IMR-90 (cell line): ENCODE measurements around the gene AGAP1. TPM values are rescaled to one million over a fixed set of nuclear protein-coding genes. Genes with fewer than 3 reads are reported as not detected.

Experiments
- ATAC-seq: fragments of 200-7000 bp; cut with Tn5 transposase; 2 replicates; pipeline ENCODE4 v1.9.1; 2020; ENCODE audit warnings: low read depth, mild to moderate bottlenecking, moderate library complexity
- BruUV-seq: library from RNA; stranded (reverse); fragments of 400-500 nt; replicated peaks from 2 replicates; lab custom pipeline; 2021; lab: Mats Ljungman, UMichigan
- CTCF ChIA-PET: fragments of 300-600 bp; formaldehyde crosslinking; extraction: SDS; loops from one replicate; lab custom pipeline; 2021; ENCODE audit warnings: antibody characterized with exemption; lab: Yijun Ruan, JAX
- POLR2A ChIA-PET: fragments of 300-600 bp; sonication (Branson Sonifier 250); formaldehyde crosslinking; loops from one replicate; lab custom pipeline; 2022; ENCODE audit warnings: antibody characterized with exemption; ENCODE audit not compliant: unreplicated experiment; lab: Charles Lee
- DNase-seq: peaks from one replicate; pipeline ENCODE4 v3.0.0; 2013
- H2AFZ ChIP-seq: replicated peaks from 2 replicates; pipeline ENCODE3; 2013; ENCODE audit warnings: low read length, mild to moderate bottlenecking; ENCODE audit not compliant: poor library complexity
- H2AK5ac ChIP-seq: 2 replicates; pipeline ENCODE4 v1.6.1; 2013; ENCODE audit warnings: low read depth, low read length, inconsistent platforms
- H2AK9ac ChIP-seq: replicated peaks from 2 replicates; pipeline ENCODE3; 2013; ENCODE audit warnings: mild to moderate bottlenecking, low read depth, low read length, moderate library complexity; ENCODE audit not compliant: poor library complexity
- H2BK120ac ChIP-seq: 2 replicates; pipeline ENCODE4 v1.6.1; 2013; ENCODE audit warnings: low read depth, low read length, inconsistent platforms
- H2BK15ac ChIP-seq: 3 replicates; pipeline ENCODE4 v1.6.1; 2013; ENCODE audit warnings: low read depth, low read length, inconsistent platforms
- H2BK20ac ChIP-seq: 2 replicates; pipeline ENCODE4 v1.6.1; 2013; ENCODE audit warnings: low read depth, mild to moderate bottlenecking, inconsistent platforms, low read length, moderate library complexity
- H2BK5ac ChIP-seq: 2 replicates; pipeline ENCODE4 v1.6.1; 2013; ENCODE audit warnings: mild to moderate bottlenecking, low read depth, low read length, inconsistent platforms; ENCODE audit not compliant: poor library complexity, severe bottlenecking
- H3K14ac ChIP-seq: replicated peaks from 2 replicates; pipeline ENCODE4 v1.6.1; 2013; ENCODE audit warnings: low read depth, low read length, inconsistent platforms
- H3K18ac ChIP-seq: 2 replicates; pipeline ENCODE4 v1.6.1; 2013; ENCODE audit warnings: low read depth, low read length, control low read depth
- H3K23ac ChIP-seq: 2 replicates; pipeline ENCODE4 v1.6.1; 2013; ENCODE audit warnings: low read depth, low read length, inconsistent platforms
- H3K27ac ChIP-seq: 2 replicates; pipeline ENCODE4 v1.5.1; 2013; ENCODE audit warnings: mild to moderate bottlenecking, control low read depth, low read length; ENCODE audit not compliant: insufficient read depth
- H3K27me3 ChIP-seq: 2 replicates; pipeline ENCODE4 v1.6.1; 2013; ENCODE audit warnings: low read length; ENCODE audit not compliant: control insufficient read depth, insufficient read depth
- H3K36me3 ChIP-seq: 2 replicates; pipeline ENCODE4 v1.6.1; 2013; ENCODE audit warnings: low read length, mixed read lengths; ENCODE audit not compliant: control insufficient read depth, insufficient read depth
- H3K4ac ChIP-seq: 2 replicates; pipeline ENCODE4 v1.6.1; 2013; ENCODE audit warnings: low read depth, low read length, inconsistent platforms
- H3K4me1 ChIP-seq: 2 replicates; pipeline ENCODE4 v1.6.1; 2013; ENCODE audit warnings: low read length, mixed read lengths; ENCODE audit not compliant: control insufficient read depth, insufficient read depth
- H3K4me2 ChIP-seq: 2 replicates; pipeline ENCODE4 v1.6.1; 2013; ENCODE audit warnings: low read depth, mild to moderate bottlenecking, control low read depth, low read length, moderate library complexity
- H3K4me3 ChIP-seq: 2 replicates; pipeline ENCODE4 v1.5.1; 2013; ENCODE audit warnings: low read depth, mild to moderate bottlenecking, control low read depth, low read length, moderate library complexity; ENCODE audit not compliant: insufficient read depth
- H3K56ac ChIP-seq: 2 replicates; pipeline ENCODE4 v1.6.1; 2013; ENCODE audit warnings: low read length, inconsistent platforms; ENCODE audit not compliant: insufficient read depth; ENCODE audit errors: extremely low read depth
- H3K79me1 ChIP-seq, 2 experiments: 2 replicates each; pipeline ENCODE4 v1.6.1; 2013; ENCODE audit warnings: low read length in 2 of 2, inconsistent platforms in 1 of 2, low read depth in 1 of 2
- H3K9ac ChIP-seq: 2 replicates; pipeline ENCODE4 v1.6.1; 2013; ENCODE audit warnings: low read depth, low read length, control low read depth
- H3K9me1 ChIP-seq: 2 replicates; pipeline ENCODE4 v1.6.1; 2013; ENCODE audit warnings: low read length, inconsistent platforms; ENCODE audit not compliant: insufficient read depth
- H3K9me3 ChIP-seq: 2 replicates; pipeline ENCODE4 v1.6.1; 2013; ENCODE audit warnings: low read length; ENCODE audit not compliant: control insufficient read depth, insufficient read depth
- H4K20me1 ChIP-seq: 2 replicates; pipeline ENCODE4 v1.6.1; 2013; ENCODE audit warnings: low read length, inconsistent platforms; ENCODE audit not compliant: insufficient read depth
- H4K5ac ChIP-seq: 2 replicates; pipeline ENCODE4 v1.6.1; 2013; ENCODE audit warnings: mild to moderate bottlenecking, low read depth, low read length, control low read depth
- H4K8ac ChIP-seq, 2 experiments: 2 replicates each; pipeline ENCODE4 v1.6.1; 2013; ENCODE audit warnings: low read depth in 2 of 2, low read length in 2 of 2, control low read depth in 1 of 2, inconsistent platforms in 1 of 2
- H4K91ac ChIP-seq: 2 replicates; pipeline ENCODE4 v1.6.1; 2013; ENCODE audit warnings: low read depth, low read length, inconsistent platforms; ENCODE audit not compliant: insufficient read depth
- BHLHE40 ChIP-seq: fragments of 150-350 bp; IDR thresholded peaks from 2 replicates; pipeline ENCODE4 v1.6.1; 2016; ENCODE audit warnings: mild to moderate bottlenecking, low read depth, low read length
- CEBPB ChIP-seq: IDR thresholded peaks from 2 replicates; pipeline ENCODE4 v1.6.1; 2012; ENCODE audit warnings: low read depth, low read length, improper control_type of control experiment
- CHD1 ChIP-seq: IDR thresholded peaks from 2 replicates; pipeline ENCODE4 v1.6.1; 2012; ENCODE audit warnings: low read depth, low read length, improper control_type of control experiment
- MAZ ChIP-seq: IDR thresholded peaks from 2 replicates; pipeline ENCODE4 v1.6.1; 2012; ENCODE audit warnings: low read depth, mild to moderate bottlenecking, low read length, improper control_type of control experiment, moderate library complexity, borderline replicate concordance
- MXI1 ChIP-seq: IDR thresholded peaks from 2 replicates; pipeline ENCODE4 v1.6.1; 2012; ENCODE audit warnings: low read depth, mild to moderate bottlenecking, low read length, moderate library complexity, borderline replicate concordance
- NFE2L2 ChIP-seq: fragments of 150-350 bp; IDR thresholded peaks from 2 replicates; pipeline ENCODE4 v1.6.1; 2016; ENCODE audit warnings: low read depth, mild to moderate bottlenecking, low read length
- POLR2A ChIP-seq: IDR thresholded peaks from 2 replicates; pipeline ENCODE4 v1.6.1; 2012; ENCODE audit warnings: mild to moderate bottlenecking, low read depth, low read length
- RCOR1 ChIP-seq: IDR thresholded peaks from 2 replicates; pipeline ENCODE4 v1.6.1; 2012; ENCODE audit warnings: mild to moderate bottlenecking, low read length, improper control_type of control experiment; ENCODE audit not compliant: insufficient replicate concordance
- RFX5 ChIP-seq: IDR thresholded peaks from 2 replicates; pipeline ENCODE4 v1.8.0; 2012; ENCODE audit warnings: low read depth, mild to moderate bottlenecking, low read length, moderate library complexity
- SMC3 ChIP-seq: fragments of 150-350 bp; IDR thresholded peaks from 2 replicates; pipeline ENCODE4 v1.6.1; 2016; ENCODE audit warnings: low read depth, mild to moderate bottlenecking, antibody characterized with exemption, low read length, moderate library complexity
- WGBS, 2 experiments: methylation state at CpG; one replicate each; pipeline versions ENCODE4 v1.1.5 to v1.1.7; 2013; ENCODE audit warnings: missing lambda C conversion rate in 2 of 2; ENCODE audit not compliant: insufficient read length in 1 of 2; ENCODE audit errors: extremely low coverage in 2 of 2; 5-methylcytosine and 5-hydroxymethylcytosine counted together
- dilution Hi-C: fragments of 300-500 bp; cut with HindIII; formaldehyde crosslinking; loops from one replicate; pipeline ENCODE4 v1.14.3; 2018; ENCODE audit warnings: low sequenced_read_pairs; ENCODE audit not compliant: unreplicated experiment
- in situ Hi-C: fragments of 300-500 bp; cut with MboI; formaldehyde crosslinking; loops from 3 replicates; pipeline ENCODE4 v1.14.3; 2019; ENCODE audit warnings: low sequenced_read_pairs, inconsistent platforms, mixed read lengths
- intact Hi-C: fragments of 100-400 bp; cut with micrococcal nuclease; formaldehyde crosslinking; loops from 2 replicates; pipeline ENCODE4 v1.10.0; 2022
- polyA plus RNA-seq, 3 experiments: library from polyadenylated mRNA; depleted of rRNA; stranded (reverse); fragments of >200 nt; gene quantifications; 2 replicates each; pipeline ENCODE4 v1.2.3, GENCODE V29; 2012; ENCODE audit warnings: low replicate concordance in 1 of 3
- total RNA-seq: library from RNA; depleted of rRNA; stranded (reverse); fragments of >200 nt; gene quantifications from 2 replicates; pipeline ENCODE4 v1.2.3, GENCODE V29; 2012
- TF ChIP-seq, protein P1 (sequence below): fragments of 150-350 bp; IDR thresholded peaks from 2 replicates; pipeline ENCODE4 v1.6.1; 2016; ENCODE audit warnings: low read depth, mild to moderate bottlenecking, low read length, moderate library complexity, borderline replicate concordance
- TF ChIP-seq, protein P2 (sequence below): fragments of 150-350 bp; IDR thresholded peaks from 2 replicates; pipeline ENCODE4 v1.6.1; 2017; ENCODE audit warnings: mild to moderate bottlenecking, antibody characterized with exemption, low read length, low read depth

AGAP1 gene
- total and polyA plus RNA-seq, 2 of the 4 experiments (the other 2 are of a cell fraction) = 15.1 to 16.4 TPM

DNA sequence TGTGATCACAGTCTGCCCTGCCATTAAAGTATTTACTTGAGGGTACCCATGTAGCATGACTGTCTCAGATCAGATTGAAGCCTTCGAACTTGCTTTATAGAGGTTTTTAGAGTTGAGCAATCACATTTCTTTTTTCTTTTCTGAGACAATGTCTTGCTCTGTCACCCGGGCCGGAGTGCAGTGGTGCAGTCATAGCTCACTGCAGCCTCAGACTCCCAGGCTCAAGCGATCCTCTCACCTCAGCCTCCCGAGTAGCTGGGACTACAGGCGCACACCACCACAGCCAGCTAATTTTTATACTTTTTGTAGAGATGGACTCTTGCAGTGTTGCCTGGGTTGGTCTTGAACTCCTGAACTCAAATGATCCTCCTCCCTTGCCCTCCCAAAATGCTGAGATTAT lies 153.4 kb downstream of the AGAP1 start:
- no peak overlapping the region for H2AFZ ChIP-seq
- H3K4me2 ChIP-seq = no peak overlapping the region
- H3K14ac ChIP-seq = no peak overlapping the region
- H3K9me1 ChIP-seq = peaks cover 6% of the 10 kb centered on the region
- H4K8ac ChIP-seq = no peak overlapping the region
- H3K4me1 ChIP-seq = peaks cover 12% of the 10 kb centered on the region
- dilution Hi-C loops (no loop called here), in situ Hi-C loops (loop anchor here (25.0 kb wide), 1 partner anchor 1440 kb away; the partner anchor contains the start of gene COPS8), intact Hi-C loops (no loop called here)
- no peak overlapping the region for H2AK5ac ChIP-seq
- no peak overlapping the region for H3K18ac ChIP-seq
- no peak overlapping the region for H2BK5ac ChIP-seq
- H3K27me3 ChIP-seq = no peaks in the 10 kb centered on the region
- H4K5ac ChIP-seq = no peak overlapping the region
- ChIA-PET CTCF (no interaction called here), POLR2A (no interaction called here)
- peaks cover 7% of the 10 kb centered on the region for H4K20me1 ChIP-seq
- no CpG with 5 or more reads among the region's 6 CpGs for WGBS, 2 experiments
- H4K91ac ChIP-seq = no peak overlapping the region
- H3K27ac ChIP-seq = no peak overlapping the region
- peaks cover 38 to 51% of the 10 kb centered on the region in 2 experiments for H3K79me1 ChIP-seq
- H2AK9ac ChIP-seq = no peak overlapping the region
- no peak overlapping the region for H3K4me3 ChIP-seq
- H2BK120ac ChIP-seq = no peak overlapping the region
- no TSS peak for BruUV-seq
- H2BK15ac ChIP-seq = no peak overlapping the region
- H2BK20ac ChIP-seq = no peak overlapping the region
- H3K23ac ChIP-seq = no peak overlapping the region
- H3K4ac ChIP-seq = no peak overlapping the region
- DNase-seq (no peak), ATAC-seq (no peak)
- H3K9me3 ChIP-seq = no peaks in the 10 kb centered on the region
- H3K36me3 ChIP-seq = no peaks in the 10 kb centered on the region
- no peak overlapping the region for H3K56ac ChIP-seq
- TF ChIP-seq POLR2A (no peak), CEBPB (no peak), MXI1 (no peak), SMC3 (no peak), BHLHE40 (no peak), RFX5 (no peak), CHD1 (no peak), MAZ (no peak), RCOR1 (no peak), NFE2L2 (no peak)
- TF ChIP-seq, protein P1, sequence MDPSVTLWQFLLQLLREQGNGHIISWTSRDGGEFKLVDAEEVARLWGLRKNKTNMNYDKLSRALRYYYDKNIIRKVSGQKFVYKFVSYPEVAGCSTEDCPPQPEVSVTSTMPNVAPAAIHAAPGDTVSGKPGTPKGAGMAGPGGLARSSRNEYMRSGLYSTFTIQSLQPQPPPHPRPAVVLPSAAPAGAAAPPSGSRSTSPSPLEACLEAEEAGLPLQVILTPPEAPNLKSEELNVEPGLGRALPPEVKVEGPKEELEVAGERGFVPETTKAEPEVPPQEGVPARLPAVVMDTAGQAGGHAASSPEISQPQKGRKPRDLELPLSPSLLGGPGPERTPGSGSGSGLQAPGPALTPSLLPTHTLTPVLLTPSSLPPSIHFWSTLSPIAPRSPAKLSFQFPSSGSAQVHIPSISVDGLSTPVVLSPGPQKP = no peak
- TF ChIP-seq, protein P2, sequence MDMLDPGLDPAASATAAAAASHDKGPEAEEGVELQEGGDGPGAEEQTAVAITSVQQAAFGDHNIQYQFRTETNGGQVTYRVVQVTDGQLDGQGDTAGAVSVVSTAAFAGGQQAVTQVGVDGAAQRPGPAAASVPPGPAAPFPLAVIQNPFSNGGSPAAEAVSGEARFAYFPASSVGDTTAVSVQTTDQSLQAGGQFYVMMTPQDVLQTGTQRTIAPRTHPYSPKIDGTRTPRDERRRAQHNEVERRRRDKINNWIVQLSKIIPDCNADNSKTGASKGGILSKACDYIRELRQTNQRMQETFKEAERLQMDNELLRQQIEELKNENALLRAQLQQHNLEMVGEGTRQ = no peak
- no peak overlapping the region for H3K9ac ChIP-seq
